Tibial nerve (tissue), 4 donors: ENCODE measurements around the gene WTAP. TPM values are rescaled to one million over a fixed set of nuclear protein-coding genes. Genes with fewer than 3 reads are reported as not detected.

ENCODE experiments used
- DNase-seq, 2 donors: peaks; one replicate each; pipeline ENCODE4 v3.0.0-alpha.2; 2019; ENCODE audit warnings: low spot score in 2 of 2
- H3K27ac ChIP-seq, 4 donors: fragments of 200-600 bp; sonication (generic) in 3 of 4; one replicate each; pipeline ENCODE4 v1.5.1; 2017 to 2019; ENCODE audit warnings: mild to moderate bottlenecking in 1 of 4
- H3K27me3 ChIP-seq, 2 donors: fragments of 200-600 bp; sonication (generic) in 1 of 2; one replicate each; pipeline versions ENCODE4 v1.5.1 to v1.6.0; 2017 to 2019
- H3K36me3 ChIP-seq, 3 donors: fragments of 200-600 bp; sonication (generic); one replicate each; pipeline ENCODE4 v1.5.1; 2018 to 2019
- H3K4me1 ChIP-seq, 4 donors: fragments of 200-600 bp; sonication (generic) in 3 of 4; one replicate each; pipeline ENCODE4 v1.5.1; 2017 to 2019
- H3K4me3 ChIP-seq, 4 donors: fragments of 200-600 bp; sonication (generic) in 3 of 4; one replicate each; pipeline ENCODE4 v1.5.1; 2017 to 2019; ENCODE audit warnings: mild to moderate bottlenecking in 1 of 4, moderate library complexity in 1 of 4
- H3K9me3 ChIP-seq, 4 donors: fragments of 200-600 bp; sonication (generic) in 3 of 4; one replicate each; pipeline ENCODE4 v1.5.1; 2017 to 2019
- EP300 ChIP-seq, 2 donors: sonication (generic); formaldehyde crosslinking; IDR thresholded peaks; one replicate each; pipeline ENCODE4 v1.6.1; 2017; ENCODE audit warnings: antibody characterized with exemption in 2 of 2, mild to moderate bottlenecking in 1 of 2
- POLR2A ChIP-seq, 2 donors: fragments of 450-650 bp; IDR thresholded peaks; one replicate each; pipeline ENCODE4 v1.6.1; 2017; ENCODE audit warnings: antibody characterized with exemption in 2 of 2, mild to moderate bottlenecking in 2 of 2, moderate library complexity in 2 of 2
- WGBS, 2 donors: methylation state at CpG; one replicate each; pipeline ENCODE4 v1.1.5; 2018; 5-methylcytosine and 5-hydroxymethylcytosine counted together
- total RNA-seq, 4 donors: library from RNA; depleted of rRNA; stranded (reverse); fragments of >200 nt; gene quantifications; one replicate each; pipeline ENCODE4 v1.1.0, GENCODE V29; 2016
- TF ChIP-seq, protein P1 (sequence below), 5 experiments: fragments of 200-600 bp in 3 of 5; fragments of 450-650 bp in 2 of 5; sonication (generic) in 3 of 5; IDR thresholded peaks; one replicate each; pipeline ENCODE4 v1.5.1; 2016 to 2019; ENCODE audit warnings: antibody characterized with exemption in 5 of 5, mild to moderate bottlenecking in 3 of 5, moderate library complexity in 2 of 5

WTAP gene
- total RNA-seq, 4 donors from 2014 or later: 69.3 to 81.4 (median 78.0) TPM

DNA sequence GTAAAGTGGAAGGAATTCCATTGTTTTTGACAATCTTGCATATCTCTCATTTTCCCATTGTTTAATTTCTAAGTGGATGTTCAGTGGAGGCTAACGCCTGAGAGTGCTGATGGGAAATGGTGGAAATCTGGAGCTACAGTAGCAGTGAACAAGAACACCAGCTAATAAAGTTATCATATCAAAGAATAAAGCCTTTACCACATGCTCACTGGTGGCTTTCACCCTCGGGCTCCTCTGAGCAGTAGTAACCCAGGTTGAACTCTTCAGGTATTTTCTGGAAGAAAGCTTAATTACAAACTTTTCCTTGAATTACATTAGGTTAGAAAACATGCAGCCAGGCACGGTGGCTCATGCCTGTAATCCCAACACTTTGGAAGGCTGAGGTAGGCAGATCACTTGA lies 24.1 kb downstream of the WTAP start:
- Histone ChIP-seq H3K36me3 (peaks cover 4 to 90% (median 11%) of the 10 kb centered on the region in 3 donors), H3K4me1 (no peaks in the 10 kb centered on the region), H3K9me3 (no peaks in the 10 kb centered on the region), H3K27me3 (no peaks in the 10 kb centered on the region), H3K27ac (no peak overlapping the region), H3K4me3 (no peak overlapping the region)
- no peak for DNase-seq
- no peak for TF ChIP-seq EP300 (IDR thresholded peaks at IDR 0.05)
- TF ChIP-seq, protein P1, sequence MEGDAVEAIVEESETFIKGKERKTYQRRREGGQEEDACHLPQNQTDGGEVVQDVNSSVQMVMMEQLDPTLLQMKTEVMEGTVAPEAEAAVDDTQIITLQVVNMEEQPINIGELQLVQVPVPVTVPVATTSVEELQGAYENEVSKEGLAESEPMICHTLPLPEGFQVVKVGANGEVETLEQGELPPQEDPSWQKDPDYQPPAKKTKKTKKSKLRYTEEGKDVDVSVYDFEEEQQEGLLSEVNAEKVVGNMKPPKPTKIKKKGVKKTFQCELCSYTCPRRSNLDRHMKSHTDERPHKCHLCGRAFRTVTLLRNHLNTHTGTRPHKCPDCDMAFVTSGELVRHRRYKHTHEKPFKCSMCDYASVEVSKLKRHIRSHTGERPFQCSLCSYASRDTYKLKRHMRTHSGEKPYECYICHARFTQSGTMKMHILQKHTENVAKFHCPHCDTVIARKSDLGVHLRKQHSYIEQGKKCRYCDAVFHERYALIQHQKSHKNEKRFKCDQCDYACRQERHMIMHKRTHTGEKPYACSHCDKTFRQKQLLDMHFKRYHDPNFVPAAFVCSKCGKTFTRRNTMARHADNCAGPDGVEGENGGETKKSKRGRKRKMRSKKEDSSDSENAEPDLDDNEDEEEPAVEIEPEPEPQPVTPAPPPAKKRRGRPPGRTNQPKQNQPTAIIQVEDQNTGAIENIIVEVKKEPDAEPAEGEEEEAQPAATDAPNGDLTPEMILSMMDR (IDR thresholded peaks at IDR 0.05): no peak
- no peak for TF ChIP-seq POLR2A (IDR thresholded peaks at IDR 0.05)
- 84 to 89% methylated on average over 3 of the region's 3 CpGs for WGBS, 2 donors

DNA sequence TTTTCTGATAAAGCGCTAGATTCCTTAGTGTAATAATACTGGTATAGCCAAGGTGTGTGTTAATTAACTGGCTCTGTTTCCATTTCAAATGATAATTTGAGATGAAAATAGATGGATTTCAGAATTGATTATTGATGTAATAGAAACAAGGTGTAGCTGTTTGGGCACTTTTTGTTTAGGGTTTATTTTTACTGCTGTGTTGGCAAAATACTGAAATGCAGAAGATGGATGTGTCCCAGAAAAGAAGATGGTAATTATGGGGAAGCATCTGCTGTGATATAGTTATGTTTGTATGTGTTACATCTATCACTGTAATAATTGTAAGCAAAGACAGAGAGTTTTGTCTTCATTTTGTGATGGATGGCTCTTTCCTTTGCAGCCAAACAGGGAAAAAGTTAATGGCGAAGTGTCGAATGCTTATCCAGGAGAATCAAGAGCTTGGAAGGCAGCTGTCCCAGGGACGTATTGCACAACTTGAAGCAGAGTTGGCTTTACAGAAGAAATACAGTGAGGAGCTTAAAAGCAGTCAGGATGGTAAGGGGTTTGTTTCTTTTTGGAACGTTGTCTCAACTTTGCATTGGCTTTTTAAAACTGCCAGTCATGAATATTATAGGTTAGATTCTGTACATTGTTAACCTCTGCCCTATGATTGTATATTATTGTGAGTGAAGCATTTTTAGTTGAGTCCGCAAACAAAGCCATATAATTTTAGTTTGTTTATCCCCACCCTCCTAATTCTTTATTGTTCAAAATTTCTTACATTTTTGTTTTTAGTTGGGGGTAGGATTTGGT lies 26.0 kb downstream of the WTAP start:
- H3K36me3 ChIP-seq: peaks cover 0 to 86% (median 11%) of the 10 kb centered on the region in 3 donors
- WGBS, 2 donors: 85% methylated on average over 6 of the region's 6 CpGs

DNA sequence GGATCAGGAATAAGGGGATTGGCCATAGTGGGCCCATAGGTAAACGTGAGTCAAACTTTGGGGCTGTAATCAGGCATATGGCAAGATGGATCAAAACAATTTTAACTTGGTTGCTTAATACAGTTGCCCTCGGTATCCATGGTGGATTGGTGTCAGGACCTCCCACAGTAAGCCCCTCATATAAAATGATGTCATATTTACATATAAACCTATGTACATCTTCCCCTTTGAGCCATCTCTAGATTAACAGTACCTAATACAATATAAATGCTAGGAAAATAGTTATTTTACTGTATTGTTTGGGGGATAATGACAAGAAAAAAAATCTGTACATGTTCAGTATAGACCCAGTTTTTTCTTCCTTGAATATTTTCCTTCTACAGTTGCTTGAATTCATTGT lies 27.1 kb downstream of the WTAP start:
- Histone ChIP-seq H3K36me3 (peaks cover 0 to 82% (median 11%) of the 10 kb centered on the region in 3 donors), H3K4me1 (no peaks in the 10 kb centered on the region), H3K27me3 (no peaks in the 10 kb centered on the region), H3K4me3 (no peak overlapping the region), H3K9me3 (no peaks in the 10 kb centered on the region), H3K27ac (no peak overlapping the region)
- WGBS, 2 donors: 85 to 86% methylated on average over 2 of the region's 2 CpGs
- DNase-seq: no peak
- TF ChIP-seq EP300 (IDR thresholded peaks at IDR 0.05): no peak
- TF ChIP-seq, protein P1 (IDR thresholded peaks at IDR 0.05): no peak
- TF ChIP-seq POLR2A (IDR thresholded peaks at IDR 0.05): no peak

More for the DNA sequence above, 26.0 kb downstream of the WTAP start:
- H3K27me3 ChIP-seq: no peaks in the 10 kb centered on the region
- H3K9me3 ChIP-seq: no peaks in the 10 kb centered on the region
- no peak overlapping the region for H3K27ac ChIP-seq
- DNase-seq: no peak
- H3K4me3 ChIP-seq: no peak overlapping the region
- no peaks in the 10 kb centered on the region for H3K4me1 ChIP-seq
- TF ChIP-seq, protein P1 (IDR thresholded peaks at IDR 0.05): no peak
- TF ChIP-seq POLR2A (IDR thresholded peaks at IDR 0.05) (no peak), EP300 (IDR thresholded peaks at IDR 0.05) (no peak)

DNA sequence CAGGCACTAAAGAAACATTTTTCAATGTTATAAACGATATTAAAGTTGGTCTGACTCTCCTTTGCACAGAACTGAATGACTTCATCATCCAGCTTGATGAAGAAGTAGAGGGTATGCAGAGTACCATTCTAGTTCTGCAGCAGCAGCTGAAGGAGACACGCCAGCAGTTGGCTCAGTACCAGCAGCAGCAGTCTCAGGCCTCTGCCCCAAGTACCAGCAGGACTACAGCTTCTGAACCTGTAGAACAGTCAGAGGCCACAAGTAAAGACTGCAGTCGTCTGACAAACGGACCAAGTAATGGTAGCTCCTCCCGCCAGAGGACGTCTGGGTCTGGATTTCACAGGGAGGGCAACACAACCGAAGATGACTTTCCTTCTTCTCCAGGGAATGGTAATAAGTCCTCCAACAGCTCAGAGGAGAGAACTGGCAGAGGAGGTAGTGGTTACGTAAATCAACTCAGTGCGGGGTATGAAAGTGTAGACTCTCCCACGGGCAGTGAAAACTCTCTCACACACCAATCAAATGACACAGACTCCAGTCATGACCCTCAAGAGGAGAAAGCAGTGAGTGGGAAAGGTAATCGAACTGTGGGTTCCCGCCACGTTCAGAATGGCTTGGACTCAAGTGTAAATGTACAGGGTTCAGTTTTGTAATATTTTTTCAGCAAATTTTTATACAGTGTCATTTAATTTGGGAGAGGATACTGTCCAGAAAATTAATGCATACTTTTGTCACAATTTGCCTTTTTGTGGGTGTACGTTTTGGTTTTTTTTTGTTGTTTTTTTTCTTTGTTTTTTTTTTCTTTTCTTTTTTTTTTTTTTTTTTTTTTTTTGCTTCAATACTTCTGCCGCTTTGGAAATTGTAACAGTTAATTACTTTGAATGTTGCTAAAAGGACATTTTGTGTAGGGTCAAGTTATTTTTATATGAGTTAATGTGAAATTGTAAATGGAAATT lies 27.9 kb downstream of the WTAP start:
- peaks cover 0 to 74% (median 11%) of the 10 kb centered on the region in 3 donors for H3K36me3 ChIP-seq
- WGBS, 2 donors: 66 to 72% methylated on average over 15 of the region's 15 CpGs

More for the DNA sequence above, 27.9 kb downstream of the WTAP start:
- no peak overlapping the region for H3K4me3 ChIP-seq
- no peaks in the 10 kb centered on the region for H3K9me3 ChIP-seq
- peak overlapping the region in 1 of 4 donors; percentile 44 for H3K27ac ChIP-seq
- H3K4me1 ChIP-seq: peaks cover 0 to 3% (median 0%) of the 10 kb centered on the region in 4 donors
- no peak for DNase-seq
- no peak for TF ChIP-seq EP300 (IDR thresholded peaks at IDR 0.05)
- TF ChIP-seq, protein P1 (IDR thresholded peaks at IDR 0.05): no peak
- no peak for TF ChIP-seq POLR2A (IDR thresholded peaks at IDR 0.05)
- H3K27me3 ChIP-seq: no peaks in the 10 kb centered on the region
